AG04449 (cell line): Measurements from ENCODE around the gene PPM1M.

ENCODE experiments used
- CTCF ChIA-PET: fragments of 350-600 bp; formaldehyde crosslinking; extraction: SDS; loops from one replicate; lab custom pipeline; 2021; ENCODE audit warnings: antibody characterized with exemption; lab: Yijun Ruan, JAX
- POLR2A ChIA-PET: fragments of 400-600, 350-600 bp; formaldehyde crosslinking; extraction: SDS; loops from one replicate; lab custom pipeline; 2020; ENCODE audit warnings: antibody characterized with exemption, inconsistent platforms; lab: Yijun Ruan, JAX
- DNase-seq: peaks from one replicate; pipeline ENCODE4 v3.0.0-alpha.2; 2010; ENCODE audit warnings: low read depth, low spot score
- H3K4me3 ChIP-seq: 2 replicates; pipeline ENCODE4 v1.5.1; 2011; ENCODE audit warnings: low read depth, mild to moderate bottlenecking, control low read depth, low read length
- TF ChIP-seq, protein P1 (sequence below): IDR thresholded peaks from one replicate; pipeline ENCODE4 v1.5.1; 2011; ENCODE audit warnings: mild to moderate bottlenecking, moderate library complexity, low read length, control low read depth, inconsistent platforms; ENCODE audit not compliant: insufficient read depth; ENCODE audit errors: missing control alignments

PPM1M gene, protein sequence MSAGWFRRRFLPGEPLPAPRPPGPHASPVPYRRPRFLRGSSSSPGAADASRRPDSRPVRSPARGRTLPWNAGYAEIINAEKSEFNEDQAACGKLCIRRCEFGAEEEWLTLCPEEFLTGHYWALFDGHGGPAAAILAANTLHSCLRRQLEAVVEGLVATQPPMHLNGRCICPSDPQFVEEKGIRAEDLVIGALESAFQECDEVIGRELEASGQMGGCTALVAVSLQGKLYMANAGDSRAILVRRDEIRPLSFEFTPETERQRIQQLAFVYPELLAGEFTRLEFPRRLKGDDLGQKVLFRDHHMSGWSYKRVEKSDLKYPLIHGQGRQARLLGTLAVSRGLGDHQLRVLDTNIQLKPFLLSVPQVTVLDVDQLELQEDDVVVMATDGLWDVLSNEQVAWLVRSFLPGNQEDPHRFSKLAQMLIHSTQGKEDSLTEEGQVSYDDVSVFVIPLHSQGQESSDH

DNA sequence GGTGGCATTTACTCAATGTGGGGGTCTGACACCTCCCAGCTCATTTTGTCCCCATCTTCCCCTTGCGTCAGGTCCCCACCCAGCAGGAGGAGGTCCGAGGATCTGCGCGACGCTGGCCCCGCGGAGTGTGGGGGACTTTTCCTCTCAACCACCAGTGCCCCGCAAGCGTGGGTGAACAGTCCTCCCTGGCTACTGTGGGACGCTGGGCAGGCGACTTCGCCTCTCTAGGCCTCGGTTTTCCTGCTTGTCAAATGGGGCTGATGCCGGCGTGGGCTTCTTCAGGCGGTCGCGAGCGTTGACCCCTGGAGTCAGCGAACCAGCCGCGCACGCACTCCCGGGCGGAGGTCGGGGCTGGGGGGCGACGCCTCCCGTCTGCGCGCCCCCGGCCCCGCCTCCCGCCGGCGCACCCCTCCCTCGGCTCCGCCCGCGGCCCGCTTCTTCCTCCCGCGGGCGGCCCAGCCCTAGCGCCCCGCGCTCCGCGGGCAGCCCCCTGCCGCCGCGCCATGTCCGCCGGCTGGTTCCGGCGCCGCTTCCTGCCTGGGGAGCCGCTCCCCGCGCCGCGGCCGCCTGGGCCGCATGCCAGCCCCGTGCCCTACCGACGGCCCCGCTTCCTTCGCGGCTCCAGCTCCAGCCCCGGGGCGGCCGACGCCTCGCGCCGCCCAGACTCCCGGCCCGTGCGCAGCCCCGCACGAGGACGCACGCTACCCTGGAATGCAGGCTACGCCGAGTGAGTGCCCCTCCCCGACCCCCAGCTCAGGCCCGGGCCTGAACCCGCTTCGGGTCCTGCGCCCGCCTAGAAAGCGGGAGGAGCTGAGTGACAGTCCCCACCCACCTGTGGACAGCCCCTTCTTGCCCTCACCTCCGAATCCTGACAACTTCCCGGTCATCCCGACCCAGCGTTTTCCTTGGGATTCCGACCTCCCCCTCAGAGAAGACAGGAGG lies at the start of gene PPM1M:
Gene PPM1M, plus strand, starts transcription at position 438 of the 942 bp plus-strand sequence. Its CDS starts 66 bp downstream, at position 504.
- no peak for DNase-seq
- H3K4me3 ChIP-seq, result peak within 1 kb of the TSS; percentile 68
- ChIA-PET POLR2A (interaction anchor here (0.6 to 2.0 kb wide), 4 partner anchors 9 to 1679 kb away, joined by 3 to 8 read pairs (median 7); partner anchors contain the start of gene WDR82), CTCF (interaction anchor here (1.1 to 2.7 kb wide), 3 partner anchors 11 to 26 kb away, joined by 3 to 8 read pairs (median 6); no protein-coding TSS in a partner anchor)
- TF ChIP-seq, protein P1, sequence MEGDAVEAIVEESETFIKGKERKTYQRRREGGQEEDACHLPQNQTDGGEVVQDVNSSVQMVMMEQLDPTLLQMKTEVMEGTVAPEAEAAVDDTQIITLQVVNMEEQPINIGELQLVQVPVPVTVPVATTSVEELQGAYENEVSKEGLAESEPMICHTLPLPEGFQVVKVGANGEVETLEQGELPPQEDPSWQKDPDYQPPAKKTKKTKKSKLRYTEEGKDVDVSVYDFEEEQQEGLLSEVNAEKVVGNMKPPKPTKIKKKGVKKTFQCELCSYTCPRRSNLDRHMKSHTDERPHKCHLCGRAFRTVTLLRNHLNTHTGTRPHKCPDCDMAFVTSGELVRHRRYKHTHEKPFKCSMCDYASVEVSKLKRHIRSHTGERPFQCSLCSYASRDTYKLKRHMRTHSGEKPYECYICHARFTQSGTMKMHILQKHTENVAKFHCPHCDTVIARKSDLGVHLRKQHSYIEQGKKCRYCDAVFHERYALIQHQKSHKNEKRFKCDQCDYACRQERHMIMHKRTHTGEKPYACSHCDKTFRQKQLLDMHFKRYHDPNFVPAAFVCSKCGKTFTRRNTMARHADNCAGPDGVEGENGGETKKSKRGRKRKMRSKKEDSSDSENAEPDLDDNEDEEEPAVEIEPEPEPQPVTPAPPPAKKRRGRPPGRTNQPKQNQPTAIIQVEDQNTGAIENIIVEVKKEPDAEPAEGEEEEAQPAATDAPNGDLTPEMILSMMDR, result no peak

DNA sequence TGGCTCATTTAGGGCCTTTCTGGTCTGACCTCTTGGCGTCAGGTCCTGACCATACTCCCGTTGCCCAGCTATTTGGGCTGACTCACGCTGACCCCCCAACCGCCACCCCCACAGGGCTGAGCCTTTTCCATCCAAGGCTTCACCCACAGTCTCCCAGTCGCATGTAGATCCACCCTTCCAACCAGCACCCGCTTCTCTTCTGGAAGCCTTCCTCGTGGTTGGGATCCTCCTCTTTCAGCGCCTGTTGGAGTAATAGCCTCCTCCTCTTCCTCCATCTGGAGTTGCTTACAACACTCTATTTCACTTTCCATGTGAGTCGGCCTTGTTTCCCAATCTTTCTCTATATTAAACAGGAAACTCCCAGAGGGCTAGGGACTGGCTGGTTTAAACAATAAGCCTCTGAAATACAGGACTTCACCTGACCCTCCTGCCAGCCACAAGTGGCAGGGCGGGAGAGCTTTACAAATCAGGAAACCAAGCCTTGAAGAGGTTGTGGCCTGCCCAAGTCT lies 49.7 kb upstream of the PPM1M start:
- TF ChIP-seq, protein P1, result no peak
- no peak for DNase-seq
- POLR2A ChIA-PET, result no interaction called here
- CTCF ChIA-PET, result interaction anchor here (0.8 to 1.3 kb wide), 5 partner anchors 8 to 192 kb away, joined by 3 to 6 read pairs (median 3); no protein-coding TSS in a partner anchor
- no peak overlapping the region for H3K4me3 ChIP-seq

DNA sequence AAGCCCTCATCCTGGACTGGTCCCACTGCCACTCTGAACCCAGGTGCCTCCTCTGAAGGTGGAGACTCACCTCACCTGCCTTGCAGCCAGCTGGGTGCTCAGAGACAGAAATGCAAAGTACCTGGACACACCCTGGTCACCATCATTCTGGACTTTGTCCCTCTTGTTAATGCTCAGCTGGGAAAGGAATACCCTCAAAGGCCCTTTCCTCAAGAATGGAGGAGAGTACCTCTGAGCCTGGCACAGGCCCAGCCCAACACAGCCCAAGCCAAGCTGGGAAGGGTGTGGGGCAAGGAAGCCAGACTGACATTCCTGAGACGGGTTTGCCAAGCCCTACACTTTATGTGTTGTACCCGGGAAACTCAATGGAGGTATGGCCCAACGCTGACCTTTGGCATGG lies 48.6 kb upstream of the PPM1M start:
- H3K4me3 ChIP-seq, result no peak overlapping the region
- POLR2A ChIA-PET, result interaction anchor here (1.0 kb wide), 1 partner anchor 43 kb away, joined by 3 read pairs; the partner anchor contains the start of gene POC1A
- CTCF ChIA-PET, result interaction anchor here (0.8 to 1.4 kb wide), 6 partner anchors 13 to 193 kb away, joined by 3 to 15 read pairs (median 4); no protein-coding TSS in a partner anchor
- no peak for DNase-seq
- TF ChIP-seq, protein P1, result no peak

DNA sequence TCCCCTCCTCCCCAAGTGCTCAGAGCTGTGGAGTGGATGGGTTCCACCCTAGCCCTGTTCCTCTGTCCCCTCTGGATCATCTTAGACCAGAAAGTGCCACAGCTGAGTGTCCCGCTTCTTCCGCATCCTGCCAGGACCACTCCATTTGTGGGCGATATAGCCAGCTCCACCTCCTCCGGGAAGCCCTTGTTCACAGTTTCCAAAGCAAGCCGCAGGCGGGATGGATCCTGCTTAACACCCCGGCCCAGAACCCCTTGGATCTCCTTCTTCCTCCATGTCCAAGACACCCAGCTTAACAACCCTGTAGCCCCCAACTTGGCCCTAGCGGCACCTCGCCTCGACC lies 48.1 kb upstream of the PPM1M start:
- no peak for DNase-seq
- ChIA-PET CTCF (interaction anchor here (0.8 to 1.4 kb wide), 4 partner anchors 14 to 193 kb away, joined by 3 to 15 read pairs (median 4); no protein-coding TSS in a partner anchor), POLR2A (interaction anchor here (1.0 kb wide), 1 partner anchor 43 kb away, joined by 3 read pairs; the partner anchor contains the start of gene POC1A)
- TF ChIP-seq, protein P1, result no peak
- H3K4me3 ChIP-seq, result peak overlapping the region; percentile 84

DNA sequence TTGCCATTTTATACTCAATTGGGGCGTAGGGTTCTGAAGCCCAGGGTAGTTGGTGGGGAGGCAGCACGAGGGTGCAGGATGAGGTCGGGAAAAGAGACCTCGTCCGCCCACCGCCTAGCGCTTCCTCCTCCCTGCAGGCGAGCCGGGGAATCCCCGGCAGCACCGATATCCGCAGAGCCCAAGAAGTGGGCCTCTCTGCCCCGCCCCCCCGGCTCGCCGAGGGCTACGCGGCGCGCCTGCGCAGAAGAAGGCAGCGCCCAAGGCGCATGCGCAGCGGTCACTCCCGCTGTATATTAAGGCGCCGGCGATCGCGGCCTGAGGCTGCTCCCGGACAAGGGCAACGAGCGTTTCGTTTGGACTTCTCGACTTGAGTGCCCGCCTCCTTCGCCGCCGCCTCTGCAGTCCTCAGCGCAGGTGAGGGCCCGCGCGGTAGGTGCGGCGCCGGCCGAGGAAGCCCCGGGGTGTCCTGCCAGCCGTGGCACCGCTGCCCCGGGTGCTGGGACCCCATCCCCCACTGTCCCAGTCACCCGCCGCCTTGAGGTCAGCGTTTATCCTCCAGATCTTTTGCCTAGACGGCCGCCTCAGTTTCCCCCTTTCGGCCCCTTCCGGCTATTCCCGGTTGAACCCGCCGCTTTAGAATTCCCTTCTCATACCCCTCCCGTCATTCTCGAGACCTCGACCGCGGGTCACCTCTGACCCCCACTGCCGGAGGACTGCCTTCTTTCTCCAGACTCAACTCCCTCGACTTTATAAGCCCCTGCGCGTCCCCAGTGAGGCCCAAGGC lies 47.5 kb upstream of the PPM1M start, which contains the start of gene ALAS1:
Gene ALAS1, plus strand, starts transcription at position 319 of the 784 bp plus-strand sequence. CDS start 1,082 bp downstream, outside the sequence.
- peak within 1 kb of the TSS; percentile 84 for H3K4me3 ChIP-seq
- TF ChIP-seq, protein P1, result peak; percentile 16
- DNase-seq, result peak; percentile 16
- ChIA-PET CTCF (interaction anchor here (0.8 to 1.4 kb wide), 5 partner anchors 14 to 194 kb away, joined by 3 to 15 read pairs (median 5); no protein-coding TSS in a partner anchor), POLR2A (interaction anchor here (1.0 kb wide), 1 partner anchor 44 kb away, joined by 3 read pairs; the partner anchor contains the start of gene POC1A)
